Measurements from ENCODE around the gene LTBP4.

Gene LTBP4

DNA sequence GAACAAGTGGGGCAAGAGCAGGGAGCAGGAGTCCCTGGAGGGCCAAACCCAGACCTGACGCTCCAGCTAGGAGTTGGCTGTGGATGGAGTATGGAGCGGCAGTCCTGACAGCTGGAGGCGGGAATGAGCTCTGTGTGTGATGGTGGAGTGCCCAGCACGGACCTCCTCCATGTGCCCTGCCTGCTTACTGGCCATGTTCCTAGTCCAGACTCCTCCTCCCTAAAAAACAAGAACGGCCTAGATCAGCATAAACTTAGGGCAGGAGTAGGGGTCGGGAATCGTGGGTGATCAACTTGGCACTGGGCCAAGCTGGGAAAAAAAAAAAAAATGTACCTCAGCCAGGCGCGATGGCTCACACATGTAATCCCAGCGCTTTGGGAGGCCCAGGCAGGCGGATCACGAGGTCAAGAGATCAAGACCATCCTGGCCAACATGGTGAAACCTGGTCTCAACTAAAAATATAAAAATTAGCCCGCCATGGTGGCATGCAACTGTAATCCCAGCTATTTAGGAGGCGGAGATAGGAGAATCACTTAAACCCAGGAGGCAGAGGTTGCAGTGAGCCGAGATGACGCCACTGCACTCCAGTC, 29.5 kb downstream of the LTBP4 start:
- no peak overlapping the region for H3K4me3 ChIP-seq (replicated peaks; ENCODE audit: insufficient read depth, low read length)
- no peak for TF ChIP-seq SPI1 (IDR thresholded peaks at IDR 0.05; ENCODE audit: borderline replicate concordance, low read depth)
- no peak for TF ChIP-seq POLR2AphosphoS5 (IDR thresholded peaks at IDR 0.05; ENCODE audit: low read depth)
- TF ChIP-seq GABPA (IDR thresholded peaks at IDR 0.05; ENCODE audit: low read depth) = no peak
- TF ChIP-seq, protein P1, sequence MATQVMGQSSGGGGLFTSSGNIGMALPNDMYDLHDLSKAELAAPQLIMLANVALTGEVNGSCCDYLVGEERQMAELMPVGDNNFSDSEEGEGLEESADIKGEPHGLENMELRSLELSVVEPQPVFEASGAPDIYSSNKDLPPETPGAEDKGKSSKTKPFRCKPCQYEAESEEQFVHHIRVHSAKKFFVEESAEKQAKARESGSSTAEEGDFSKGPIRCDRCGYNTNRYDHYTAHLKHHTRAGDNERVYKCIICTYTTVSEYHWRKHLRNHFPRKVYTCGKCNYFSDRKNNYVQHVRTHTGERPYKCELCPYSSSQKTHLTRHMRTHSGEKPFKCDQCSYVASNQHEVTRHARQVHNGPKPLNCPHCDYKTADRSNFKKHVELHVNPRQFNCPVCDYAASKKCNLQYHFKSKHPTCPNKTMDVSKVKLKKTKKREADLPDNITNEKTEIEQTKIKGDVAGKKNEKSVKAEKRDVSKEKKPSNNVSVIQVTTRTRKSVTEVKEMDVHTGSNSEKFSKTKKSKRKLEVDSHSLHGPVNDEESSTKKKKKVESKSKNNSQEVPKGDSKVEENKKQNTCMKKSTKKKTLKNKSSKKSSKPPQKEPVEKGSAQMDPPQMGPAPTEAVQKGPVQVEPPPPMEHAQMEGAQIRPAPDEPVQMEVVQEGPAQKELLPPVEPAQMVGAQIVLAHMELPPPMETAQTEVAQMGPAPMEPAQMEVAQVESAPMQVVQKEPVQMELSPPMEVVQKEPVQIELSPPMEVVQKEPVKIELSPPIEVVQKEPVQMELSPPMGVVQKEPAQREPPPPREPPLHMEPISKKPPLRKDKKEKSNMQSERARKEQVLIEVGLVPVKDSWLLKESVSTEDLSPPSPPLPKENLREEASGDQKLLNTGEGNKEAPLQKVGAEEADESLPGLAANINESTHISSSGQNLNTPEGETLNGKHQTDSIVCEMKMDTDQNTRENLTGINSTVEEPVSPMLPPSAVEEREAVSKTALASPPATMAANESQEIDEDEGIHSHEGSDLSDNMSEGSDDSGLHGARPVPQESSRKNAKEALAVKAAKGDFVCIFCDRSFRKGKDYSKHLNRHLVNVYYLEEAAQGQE (IDR thresholded peaks at IDR 0.05; ENCODE audit: insufficient replicate concordance, low read depth) = no peak
- TF ChIP-seq, protein P2, sequence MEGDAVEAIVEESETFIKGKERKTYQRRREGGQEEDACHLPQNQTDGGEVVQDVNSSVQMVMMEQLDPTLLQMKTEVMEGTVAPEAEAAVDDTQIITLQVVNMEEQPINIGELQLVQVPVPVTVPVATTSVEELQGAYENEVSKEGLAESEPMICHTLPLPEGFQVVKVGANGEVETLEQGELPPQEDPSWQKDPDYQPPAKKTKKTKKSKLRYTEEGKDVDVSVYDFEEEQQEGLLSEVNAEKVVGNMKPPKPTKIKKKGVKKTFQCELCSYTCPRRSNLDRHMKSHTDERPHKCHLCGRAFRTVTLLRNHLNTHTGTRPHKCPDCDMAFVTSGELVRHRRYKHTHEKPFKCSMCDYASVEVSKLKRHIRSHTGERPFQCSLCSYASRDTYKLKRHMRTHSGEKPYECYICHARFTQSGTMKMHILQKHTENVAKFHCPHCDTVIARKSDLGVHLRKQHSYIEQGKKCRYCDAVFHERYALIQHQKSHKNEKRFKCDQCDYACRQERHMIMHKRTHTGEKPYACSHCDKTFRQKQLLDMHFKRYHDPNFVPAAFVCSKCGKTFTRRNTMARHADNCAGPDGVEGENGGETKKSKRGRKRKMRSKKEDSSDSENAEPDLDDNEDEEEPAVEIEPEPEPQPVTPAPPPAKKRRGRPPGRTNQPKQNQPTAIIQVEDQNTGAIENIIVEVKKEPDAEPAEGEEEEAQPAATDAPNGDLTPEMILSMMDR (IDR thresholded peaks at IDR 0.05; ENCODE audit: insufficient read depth, low read length) = no peak
- H3K27me3 ChIP-seq (ENCODE audit: insufficient read depth, poor library complexity, severe bottlenecking) = no peaks in the 10 kb centered on the region
- DNase-seq (ENCODE audit: low read depth in 1 of 2, low spot score in 1 of 2) = no peak
- no peak overlapping the region for H3K27ac ChIP-seq (replicated peaks)

DNA sequence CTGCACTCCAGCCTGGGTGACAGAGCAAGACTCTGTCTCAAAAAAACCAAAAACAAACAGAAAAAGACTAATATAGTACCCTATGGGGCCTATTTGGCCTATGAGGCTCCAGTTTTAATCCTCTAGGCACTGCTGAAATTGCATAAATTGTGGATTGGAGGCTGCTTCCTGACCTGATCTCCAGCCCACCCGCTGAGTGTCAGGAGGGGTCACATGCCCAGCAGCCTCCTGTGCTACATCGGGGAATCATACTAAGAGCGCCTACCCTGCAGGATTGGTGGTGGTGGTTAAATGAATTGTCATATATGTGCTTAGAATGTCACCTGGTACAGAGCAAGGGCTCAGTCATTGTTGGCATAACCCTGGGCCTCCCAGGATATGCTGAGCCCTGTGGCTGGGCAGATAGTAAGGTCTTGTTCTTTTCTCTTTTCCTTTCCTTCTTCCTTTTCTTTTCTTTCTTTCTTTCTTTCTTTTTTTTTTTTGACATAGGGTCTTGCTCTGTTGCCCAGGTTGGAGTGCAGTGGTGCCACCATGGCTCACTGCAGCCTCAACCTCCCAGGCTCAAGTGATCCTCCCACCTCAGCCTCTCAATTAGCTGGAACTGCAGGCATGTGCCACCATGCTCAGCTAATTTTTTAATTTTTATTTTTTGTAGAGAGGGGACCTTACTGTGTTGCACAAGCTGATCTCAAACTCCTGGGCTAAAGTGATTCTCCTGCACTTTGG, 31.3 kb downstream of the LTBP4 start:
- Histone ChIP-seq H3K4me3 (replicated peaks; ENCODE audit: insufficient read depth, low read length) (no peak overlapping the region), H3K27me3 (ENCODE audit: insufficient read depth, poor library complexity, severe bottlenecking) (no peaks in the 10 kb centered on the region), H3K27ac (replicated peaks) (no peak overlapping the region)
- TF ChIP-seq GABPA (IDR thresholded peaks at IDR 0.05; ENCODE audit: low read depth) (no peak), SPI1 (IDR thresholded peaks at IDR 0.05; ENCODE audit: borderline replicate concordance, low read depth) (no peak), POLR2AphosphoS5 (IDR thresholded peaks at IDR 0.05; ENCODE audit: low read depth) (no peak)
- TF ChIP-seq, protein P1 (IDR thresholded peaks at IDR 0.05; ENCODE audit: insufficient replicate concordance, low read depth) = no peak
- TF ChIP-seq, protein P2 (IDR thresholded peaks at IDR 0.05; ENCODE audit: insufficient read depth, low read length) = no peak
- no peak for DNase-seq (ENCODE audit: low read depth in 1 of 2, low spot score in 1 of 2)

DNA sequence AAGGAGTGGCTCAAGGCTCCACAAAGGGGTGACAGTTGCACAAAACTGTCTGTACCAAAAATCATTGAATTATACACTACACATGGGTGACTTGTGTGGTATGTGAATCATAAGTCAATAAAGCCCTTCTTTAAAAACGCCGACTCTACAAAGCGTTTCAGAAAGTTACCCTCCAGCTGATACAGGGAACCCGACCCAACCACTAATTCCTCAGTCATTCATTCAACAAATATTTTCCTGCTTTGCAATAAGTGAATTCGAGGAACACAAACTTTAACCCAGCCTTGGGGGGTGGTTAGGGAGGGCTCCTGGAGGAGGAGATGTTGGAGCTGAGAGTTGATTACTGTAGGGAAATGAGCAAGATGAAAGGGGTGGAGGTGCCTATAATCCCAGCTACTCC, 32.0 kb downstream of the LTBP4 start:
- no peak for DNase-seq (ENCODE audit: low read depth in 1 of 2, low spot score in 1 of 2)
- TF ChIP-seq GABPA (IDR thresholded peaks at IDR 0.05; ENCODE audit: low read depth) (no peak), SPI1 (IDR thresholded peaks at IDR 0.05; ENCODE audit: borderline replicate concordance, low read depth) (no peak), POLR2AphosphoS5 (IDR thresholded peaks at IDR 0.05; ENCODE audit: low read depth) (no peak)
- TF ChIP-seq, protein P2 (IDR thresholded peaks at IDR 0.05; ENCODE audit: insufficient read depth, low read length) = no peak
- TF ChIP-seq, protein P1 (IDR thresholded peaks at IDR 0.05; ENCODE audit: insufficient replicate concordance, low read depth) = no peak
- Histone ChIP-seq H3K27ac (replicated peaks) (no peak overlapping the region), H3K4me3 (replicated peaks; ENCODE audit: insufficient read depth, low read length) (no peak overlapping the region), H3K27me3 (ENCODE audit: insufficient read depth, poor library complexity, severe bottlenecking) (no peaks in the 10 kb centered on the region)

All from HL-60 (cell line).